Upper lobe of left lung (tissue), 6 donors: ENCODE data around the gene TAF11L13. TPM values are rescaled to one million over a fixed set of nuclear protein-coding genes. Genes with fewer than 3 reads are reported as not detected.
A peak's percentile ranks its signal among the peaks of the same experiment; 100 is the strongest.

Experiments used
- ATAC-seq, 2 donors: fragments of 200-7000 bp; cut with Tn5 transposase; one replicate each; pipeline ENCODE4 v1.9.1; 2022; ENCODE audit warnings: mild to moderate bottlenecking in 2 of 2, moderate library complexity in 2 of 2; ENCODE audit not compliant: low FRiP score in 2 of 2
- DNase-seq, 2 donors: peaks; one replicate each; pipeline ENCODE4 v3.0.0-alpha.2; 2019 to 2020
- H3K27ac ChIP-seq, 4 donors: fragments of 200-600 bp; sonication (generic); one replicate each; pipeline ENCODE4 v1.5.1; 2016 to 2019
- H3K27me3 ChIP-seq, 4 donors: fragments of 200-600 bp; sonication (generic); one replicate each; pipeline ENCODE4 v1.5.1; 2017 to 2019
- H3K36me3 ChIP-seq, 4 donors: fragments of 200-600 bp; sonication (generic); one replicate each; pipeline ENCODE4 v1.5.1; 2016 to 2019
- H3K4me1 ChIP-seq, 4 donors: fragments of 200-600 bp; sonication (generic); one replicate each; pipeline ENCODE4 v1.5.1; 2018 to 2019
- H3K4me3 ChIP-seq, 4 donors: fragments of 200-600 bp; sonication (generic); one replicate each; pipeline ENCODE4 v1.5.1; 2017 to 2019; ENCODE audit warnings: mild to moderate bottlenecking in 2 of 4, moderate library complexity in 1 of 4
- H3K9me3 ChIP-seq, 4 donors: fragments of 200-600 bp; sonication (generic); one replicate each; pipeline ENCODE4 v1.5.1; 2018 to 2019
- CTCF ChIP-seq, 6 experiments: fragments of 450-650 bp in 4 of 6; fragments of 200-600 bp in 2 of 6; sonication (generic) in 2 of 6; IDR thresholded peaks; one replicate each; pipeline ENCODE4 v1.5.1; 2016 to 2019; ENCODE audit warnings: antibody characterized with exemption in 6 of 6
- EP300 ChIP-seq, 4 donors: sonication (generic); formaldehyde crosslinking; IDR thresholded peaks; one replicate each; pipeline ENCODE4 v1.5.1; 2017; ENCODE audit warnings: antibody characterized with exemption in 4 of 4, control low read depth in 2 of 4
- POLR2A ChIP-seq, 4 donors: fragments of 450-650 bp; IDR thresholded peaks; one replicate each; pipeline ENCODE4 v1.5.1; 2016 to 2017; ENCODE audit warnings: antibody characterized with exemption in 4 of 4, mild to moderate bottlenecking in 2 of 4
- POLR2AphosphoS5 ChIP-seq, 2 donors: sonication (generic); formaldehyde crosslinking; IDR thresholded peaks; one replicate each; pipeline ENCODE4 v1.5.1; 2017; ENCODE audit warnings: antibody characterized with exemption in 2 of 2
- WGBS, 2 donors: methylation state at CpG; one replicate each; pipeline ENCODE4 v1.1.5; 2017 to 2018; 5-methylcytosine and 5-hydroxymethylcytosine counted together
- small RNA-seq, 4 donors: library from RNA; depleted of rRNA; stranded (forward); fragments of <200 nt; gene quantifications; one replicate each; pipeline ENCODE3, GENCODE V24; 2016
- total RNA-seq, 6 donors: library from RNA; depleted of rRNA in 4 of 6; stranded (reverse); fragments of >200 nt in 4 of 6; gene quantifications; one replicate each; pipeline versions ENCODE4 v1.1.0 to v1.2.1, GENCODE V29; 2016 to 2021
- donor health status: DM: no; HTN: no; CAD: no; lungs with moderate emphysema.
- donor health status: DM: no; HTN: yes; CAD: no; lungs with severe emphysema.

The TAF11L13 gene
- total RNA-seq, 6 donors from 2014 or later: not detected

GRCh38 chr5:17670353-17670752 lies 38.5 kb downstream of the TAF11L13 start:
- TF ChIP-seq CTCF (IDR thresholded peaks at IDR 0.05): no peak
- TF ChIP-seq POLR2A (IDR thresholded peaks at IDR 0.05): no peak
- no peak for TF ChIP-seq POLR2AphosphoS5 (IDR thresholded peaks at IDR 0.05)
- no peak for TF ChIP-seq EP300 (IDR thresholded peaks at IDR 0.05)
- H3K27me3 ChIP-seq: no peaks in the 10 kb centered on the region
- H3K9me3 ChIP-seq: no peaks in the 10 kb centered on the region
- ATAC-seq: peak in 1 of 2 donors; percentile 50
- no peaks in the 10 kb centered on the region for H3K4me1 ChIP-seq
- no peaks in the 10 kb centered on the region for H3K36me3 ChIP-seq
- WGBS, 2 donors: 86 to 100% methylated on average over 1 of the region's 14 CpGs
- H3K27ac ChIP-seq: no peak overlapping the region
- no peak overlapping the region for H3K4me3 ChIP-seq
- DNase-seq: peak in 1 of 2 donors; percentile 67

GRCh38 chr5:17678751-17679324 lies 47.0 kb downstream of the TAF11L13 start:
- TF ChIP-seq POLR2AphosphoS5 (IDR thresholded peaks at IDR 0.05): no peak
- no peak for TF ChIP-seq CTCF (IDR thresholded peaks at IDR 0.05)
- no peak for TF ChIP-seq POLR2A (IDR thresholded peaks at IDR 0.05)
- TF ChIP-seq EP300 (IDR thresholded peaks at IDR 0.05): no peak
- WGBS, 2 donors: 77 to 83% methylated on average over 3 to 4 of the region's 4 CpGs
- Histone ChIP-seq H3K36me3 (no peaks in the 10 kb centered on the region), H3K9me3 (no peaks in the 10 kb centered on the region), H3K27me3 (no peaks in the 10 kb centered on the region), H3K4me3 (no peak overlapping the region), H3K27ac (no peak overlapping the region), H3K4me1 (no peaks in the 10 kb centered on the region)
- DNase-seq (no peak), ATAC-seq (no peak)

GRCh38 chr5:17679597-17680203 lies 47.8 kb downstream of the TAF11L13 start:
- DNase-seq (no peak), ATAC-seq (no peak)
- TF ChIP-seq EP300 (IDR thresholded peaks at IDR 0.05): no peak
- no peak for TF ChIP-seq POLR2A (IDR thresholded peaks at IDR 0.05)
- no peak for TF ChIP-seq POLR2AphosphoS5 (IDR thresholded peaks at IDR 0.05)
- no peak for TF ChIP-seq CTCF (IDR thresholded peaks at IDR 0.05)
- Histone ChIP-seq H3K4me1 (no peaks in the 10 kb centered on the region), H3K27me3 (no peaks in the 10 kb centered on the region), H3K27ac (no peak overlapping the region), H3K9me3 (no peaks in the 10 kb centered on the region), H3K36me3 (no peaks in the 10 kb centered on the region), H3K4me3 (no peak overlapping the region)
- WGBS, 2 donors: 91 to 92% methylated on average over 8 of the region's 8 CpGs

- H3K4me1 ChIP-seq: no peaks in the 10 kb centered on the region
- H3K9me3 ChIP-seq: no peaks in the 10 kb centered on the region
- 63% methylated on average over 2 of the region's 2 CpGs for WGBS, 2 donors
- DNase-seq (no peak), ATAC-seq (no peak)
- H3K27me3 ChIP-seq: no peaks in the 10 kb centered on the region
- no peak overlapping the region for H3K4me3 ChIP-seq
- no peaks in the 10 kb centered on the region for H3K36me3 ChIP-seq
- TF ChIP-seq POLR2A (IDR thresholded peaks at IDR 0.05) (no peak), EP300 (IDR thresholded peaks at IDR 0.05) (no peak), POLR2AphosphoS5 (IDR thresholded peaks at IDR 0.05) (no peak), CTCF (IDR thresholded peaks at IDR 0.05) (no peak)
- H3K27ac ChIP-seq: no peak overlapping the region
Measured at GRCh38 chr5:17680737-17681136, 48.8 kb downstream of the TAF11L13 start.

Small RNAs within 50 kb of the gene (small RNA-seq; reads per million reads assigned to genes)
- gene AC233724.1 (0 reads per million in 4 donors), gene AC233724.12 (0 reads per million in 4 donors), gene AC233724.2 (0 reads per million in 4 donors), gene AC233724.3 (0 reads per million in 4 donors), gene AC233724.4 (0 reads per million in 4 donors), gene AC233724.6 (0 reads per million in 4 donors), gene AC233724.7 (0 reads per million in 4 donors)

Other genes with a start within 250 kb of the TAF11L13 start
- gene TAF11L2, start 133.9 kb upstream of the TAF11L13 start, total RNA-seq: not detected
- gene TAF11L3, start 113.7 kb upstream of the TAF11L13 start, total RNA-seq: not detected
- gene TAF11L4, start 110.3 kb upstream of the TAF11L13 start, total RNA-seq: not detected
- not detected for gene TAF11L5, start 106.9 kb upstream of the TAF11L13 start, total RNA-seq
- gene TAF11L6, start 103.4 kb upstream of the TAF11L13 start, total RNA-seq: not detected
- not detected for gene TAF11L7, start 46.3 kb upstream of the TAF11L13 start, total RNA-seq
- gene TAF11L8, start 41.1 kb upstream of the TAF11L13 start, total RNA-seq: not detected
- not detected for gene TAF11L9, start 37.7 kb upstream of the TAF11L13 start, total RNA-seq
- not detected for gene TAF11L10, start 34.3 kb upstream of the TAF11L13 start, total RNA-seq
- gene TAF11L11, start 27.9 kb upstream of the TAF11L13 start, total RNA-seq: not detected
- not detected for gene TAF11L12, start 21.7 kb upstream of the TAF11L13 start, total RNA-seq
- not detected for gene TAF11L14, start 2.4 kb downstream of the TAF11L13 start, total RNA-seq